A172 (cell line): ENCODE measurements around the gene EHF. TPM values are rescaled to one million over a fixed set of nuclear protein-coding genes. Genes with fewer than 3 reads are reported as not detected.

ENCODE experiments used
- DNase-seq: peaks from one replicate; pipeline ENCODE4 v3.0.0-alpha.2; 2015; ENCODE audit warnings: low spot score
- total RNA-seq: library from RNA; depleted of rRNA; stranded (reverse); fragments of >200 nt; shearing (Covaris generic); gene quantifications from 2 replicates; pipeline ENCODE4 v1.2.3, GENCODE V29; 2014

EHF gene
- total RNA-seq, 1 experiment from 2014 or later, result not detected

GRCh38 chr11:34644669-34645406 lies 23.9 kb downstream of the EHF start:
- peak; percentile 61 for DNase-seq

- DNase-seq, result no peak
Measured at GRCh38 chr11:34646431-34646830, 25.5 kb downstream of the EHF start.

DNA sequence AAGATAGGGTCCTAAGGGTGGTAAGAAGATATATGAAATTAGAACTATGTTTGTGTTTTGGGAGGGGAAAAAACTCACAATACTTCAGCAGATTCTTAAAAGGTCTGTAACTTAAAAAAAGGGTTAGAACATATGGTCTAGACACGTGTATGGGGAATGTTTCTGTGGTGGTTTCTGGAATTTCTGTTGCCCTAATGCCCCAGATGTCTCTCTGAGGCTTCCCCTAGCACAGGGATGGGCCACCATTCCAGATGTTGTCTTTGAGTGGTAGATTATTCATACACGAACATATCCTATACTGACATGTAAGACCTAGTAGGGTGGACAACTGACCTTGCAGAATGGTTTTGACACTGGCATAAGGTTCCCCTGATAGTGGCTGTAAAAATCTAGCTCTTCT lies 26.2 kb downstream of the EHF start:
- no peak for DNase-seq

DNA sequence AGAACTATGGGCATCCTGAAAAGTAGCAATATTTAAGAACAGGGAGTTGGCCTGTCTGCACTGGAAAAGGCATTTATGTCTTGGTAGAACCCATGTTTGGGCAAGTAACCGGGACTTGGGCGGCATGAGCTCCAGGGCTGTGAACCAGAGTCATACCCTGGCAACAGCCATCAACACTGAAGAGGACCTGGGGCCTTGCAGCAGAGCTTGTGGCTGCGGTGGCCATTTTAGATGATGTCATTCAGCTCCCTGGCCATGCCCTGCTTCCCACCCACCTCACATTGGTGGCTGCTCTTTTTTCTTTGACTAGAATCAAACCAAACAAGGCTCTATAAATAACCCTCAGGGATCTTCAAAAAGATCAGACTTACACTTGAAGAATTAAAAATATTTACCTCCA lies 26.6 kb downstream of the EHF start:
- no peak for DNase-seq

DNA sequence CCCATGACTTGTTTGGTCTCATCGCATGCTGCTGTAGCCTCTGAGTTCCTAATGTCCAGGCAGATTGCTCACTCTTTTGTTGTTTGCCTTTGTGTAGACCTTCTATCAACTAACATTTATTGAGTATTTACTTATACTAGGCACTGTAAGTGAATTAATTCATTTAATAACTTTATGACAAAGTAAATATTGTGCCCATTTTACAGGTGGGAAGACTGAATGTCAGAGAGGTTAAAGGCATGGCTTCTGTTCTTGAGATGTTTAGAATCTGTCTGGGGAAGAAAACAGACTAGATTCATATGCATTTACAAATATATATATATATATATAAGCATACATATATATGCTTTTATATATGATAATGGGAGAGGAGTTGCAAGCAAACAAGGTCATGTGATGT lies 27.1 kb downstream of the EHF start:
- DNase-seq, result no peak

DNA sequence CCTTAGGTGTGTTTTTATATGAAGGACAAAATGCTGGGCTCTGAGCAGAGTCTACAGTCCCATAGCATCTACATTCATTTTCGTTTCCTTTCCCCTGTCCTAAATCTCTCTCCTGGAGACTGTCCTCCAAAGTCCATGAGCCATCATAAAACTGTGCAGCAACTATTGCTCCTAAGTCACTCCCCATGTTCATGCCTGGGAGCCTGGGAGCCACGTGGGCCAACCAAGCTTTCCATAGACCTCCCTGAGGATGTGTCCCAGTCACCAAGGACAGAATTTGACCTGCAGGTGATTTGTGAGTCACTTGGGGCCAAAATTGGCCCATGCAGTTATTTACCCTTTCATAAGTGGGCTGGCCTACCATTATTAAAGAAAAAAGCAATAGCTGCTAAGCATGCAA lies 28.7 kb downstream of the EHF start:
- DNase-seq, result no peak

DNA sequence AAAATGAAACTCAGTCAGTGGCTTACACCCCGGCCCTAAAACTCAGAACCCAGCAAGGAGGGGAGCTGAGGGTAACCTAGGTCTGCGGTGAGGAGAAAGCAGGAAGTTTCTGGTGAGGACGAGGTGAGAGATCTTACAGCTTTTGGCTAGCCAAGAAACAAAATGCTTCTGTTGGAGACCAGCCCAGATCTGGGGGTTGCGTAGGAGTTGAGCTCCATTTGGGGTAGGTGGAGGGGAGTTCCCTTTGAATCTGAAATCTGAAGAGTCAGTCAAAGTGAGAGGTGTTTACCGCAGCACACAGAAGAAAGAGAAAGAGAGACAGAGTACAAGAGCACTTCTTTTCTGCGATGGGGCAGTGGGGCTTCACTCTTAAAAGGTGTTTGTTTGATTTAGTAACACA lies 29.6 kb downstream of the EHF start:
- DNase-seq, result no peak

DNA sequence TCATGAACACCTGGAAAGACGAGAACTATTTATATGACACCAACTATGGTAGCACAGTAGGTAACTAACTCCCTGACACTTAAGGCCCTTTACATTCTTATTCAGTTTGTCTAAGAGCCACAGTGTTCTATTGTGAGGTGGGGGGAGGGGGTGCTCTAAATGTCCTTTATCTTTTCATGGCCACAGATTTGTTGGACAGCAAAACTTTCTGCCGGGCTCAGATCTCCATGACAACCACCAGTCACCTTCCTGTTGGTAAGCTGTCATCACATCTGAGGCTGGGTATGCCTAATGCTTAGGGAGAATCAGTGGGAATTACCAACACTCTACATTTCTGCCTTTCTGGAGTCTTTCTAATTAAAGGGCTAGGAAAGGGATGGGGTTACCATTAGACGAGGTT lies 30.7 kb downstream of the EHF start:
- DNase-seq, result peak; percentile 50

GRCh38 chr11:34652191-34652973 lies 31.5 kb downstream of the EHF start:
- DNase-seq, result peak; percentile 43

- no peak for DNase-seq
Measured at GRCh38 chr11:34653031-34653430, 32.1 kb downstream of the EHF start.

GRCh38 chr11:34653851-34654482 lies 33.1 kb downstream of the EHF start:
- peak; percentile 95 for DNase-seq

GRCh38 chr11:34654483-34655334 lies 33.8 kb downstream of the EHF start:
- peak; percentile 77 for DNase-seq

- DNase-seq, result peak; percentile 34
Measured at GRCh38 chr11:34655335-34656008, 34.6 kb downstream of the EHF start.

DNA sequence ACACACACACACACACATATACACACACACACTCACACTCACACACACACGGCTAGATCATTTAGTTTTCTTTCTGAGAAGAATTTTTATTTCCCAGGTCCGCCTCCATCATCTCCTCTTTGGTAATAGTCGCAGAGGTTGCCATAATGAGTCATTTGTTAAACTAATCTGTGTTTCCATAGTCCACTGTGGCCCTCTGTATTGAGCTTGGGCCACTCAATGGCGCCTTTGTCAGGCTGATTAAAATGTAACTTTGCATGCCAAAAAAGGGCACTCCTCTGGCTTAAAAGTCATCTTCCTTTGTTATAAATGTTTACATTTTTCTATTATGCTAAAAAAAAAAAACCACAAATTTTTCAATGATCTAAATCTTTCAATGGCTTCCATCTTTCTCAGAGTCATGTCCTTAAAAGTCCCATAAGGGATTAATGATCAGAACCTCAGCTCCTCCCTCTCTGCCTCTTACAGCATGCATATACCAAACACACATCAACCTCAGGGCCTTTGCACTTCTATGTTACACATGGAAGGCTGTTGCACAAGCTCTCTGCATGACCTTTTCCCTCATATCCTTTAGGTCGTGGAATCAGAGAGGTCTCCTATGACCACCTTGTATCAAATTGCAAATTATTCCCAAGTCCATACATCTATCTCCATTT lies 35.3 kb downstream of the EHF start:
- DNase-seq, result no peak

GRCh38 chr11:34658071-34659015 lies 37.5 kb downstream of the EHF start:
- DNase-seq, result no peak

DNA sequence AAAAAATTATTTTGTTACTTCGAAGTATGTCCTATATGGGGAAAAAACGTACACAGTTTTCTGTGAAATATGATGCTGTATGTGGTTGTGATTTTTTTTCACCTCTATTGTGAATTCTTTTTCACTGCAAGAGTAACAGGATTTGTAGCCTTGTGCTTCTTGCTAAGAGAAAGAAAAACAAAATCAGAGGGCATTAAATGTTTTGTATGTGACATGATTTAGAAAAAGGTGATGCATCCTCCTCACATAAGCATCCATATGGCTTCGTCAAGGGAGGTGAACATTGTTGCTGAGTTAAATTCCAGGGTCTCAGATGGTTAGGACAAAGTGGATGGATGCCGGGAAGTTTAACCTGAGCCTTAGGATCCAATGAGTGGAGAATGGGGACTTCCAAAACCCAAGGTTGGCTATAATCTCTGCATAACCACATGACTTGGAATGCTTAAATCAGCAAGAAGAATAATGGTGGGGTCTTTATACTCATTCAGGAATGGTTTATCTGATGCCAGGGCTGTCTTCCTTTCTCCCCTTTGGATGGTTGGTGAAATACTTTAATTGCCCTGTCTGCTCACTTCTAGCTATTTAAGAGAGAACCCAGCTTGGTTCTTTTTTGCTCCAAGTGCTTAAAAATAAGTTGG lies 38.3 kb downstream of the EHF start:
- no peak for DNase-seq

- no peak for DNase-seq
Measured at GRCh38 chr11:34665077-34665835, 44.4 kb downstream of the EHF start.
